AG09309 (cell line): Measurements from ENCODE around the gene NOXO1.
A peak's percentile ranks its signal among the peaks of the same experiment; 100 is the strongest.
"Not testable (repeated sequence)": the region's sequence is repeated elsewhere in the genome, so short reads cannot be mapped to it uniquely, and the experiment has no call there.

ENCODE experiments used
- DNase-seq: peaks from one replicate; pipeline ENCODE4 v3.0.0-alpha.2; 2010; ENCODE audit warnings: low read depth
- H3K4me3 ChIP-seq: 2 replicates; pipeline ENCODE4 v1.5.1; 2011; ENCODE audit warnings: mild to moderate bottlenecking, low read depth, low read length, moderate library complexity; ENCODE audit not compliant: control insufficient read depth
- TF ChIP-seq, protein P1 (sequence below): IDR thresholded peaks from 2 replicates; pipeline ENCODE4 v1.5.1; 2011; ENCODE audit warnings: mild to moderate bottlenecking, low read depth, low read length, inconsistent platforms; ENCODE audit not compliant: insufficient read depth, control insufficient read depth; ENCODE audit errors: missing control alignments

NOXO1 gene

DNA sequence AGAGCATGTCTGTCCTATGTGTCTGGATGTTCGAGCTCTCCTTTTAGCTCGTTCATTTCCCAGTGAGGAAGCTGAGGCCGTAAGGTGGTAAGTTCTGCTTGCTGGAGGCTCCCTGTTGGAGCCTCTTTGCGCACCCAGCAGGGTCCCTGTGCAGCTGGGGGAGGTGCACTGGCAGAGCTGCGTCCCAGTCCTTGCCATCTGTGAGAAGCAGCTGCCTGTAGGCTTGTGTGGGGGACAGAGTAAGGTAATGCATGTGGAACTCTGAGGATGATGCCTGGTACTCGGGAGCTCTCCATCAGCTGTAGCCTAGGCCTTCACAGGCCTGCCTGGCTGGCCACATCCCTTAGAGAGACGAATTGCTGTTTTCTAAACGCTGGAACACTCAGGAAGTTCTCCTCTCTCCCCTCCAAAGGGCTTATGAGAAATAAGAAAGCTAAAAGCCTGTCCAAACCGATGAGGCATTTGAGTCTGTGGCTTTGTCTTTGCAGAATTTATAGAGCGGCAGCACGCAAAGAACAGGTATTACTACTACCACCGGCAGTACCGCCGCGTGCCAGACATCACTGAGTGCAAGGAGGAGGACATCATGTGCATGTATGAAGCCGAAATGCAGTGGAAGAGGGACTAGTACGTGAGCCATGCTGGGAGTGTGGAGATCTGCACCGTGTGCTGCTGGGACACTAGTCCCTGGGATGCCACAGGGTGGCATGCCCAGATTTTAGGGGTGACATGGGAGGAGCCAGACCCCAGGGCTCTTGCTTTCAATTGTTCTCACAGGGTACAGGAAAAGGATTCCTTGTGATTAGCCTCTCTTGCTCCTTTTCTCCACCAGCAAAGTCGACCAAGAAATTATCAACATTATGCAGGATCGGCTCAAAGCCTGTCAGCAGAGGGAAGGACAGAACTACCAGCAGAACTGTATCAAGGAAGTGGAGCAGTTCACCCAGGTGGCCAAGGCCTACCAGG, 20.3 kb downstream of the NOXO1 start:
- H3K4me3 ChIP-seq = peak overlapping the region; percentile 81
- no peak for DNase-seq
- TF ChIP-seq, protein P1, sequence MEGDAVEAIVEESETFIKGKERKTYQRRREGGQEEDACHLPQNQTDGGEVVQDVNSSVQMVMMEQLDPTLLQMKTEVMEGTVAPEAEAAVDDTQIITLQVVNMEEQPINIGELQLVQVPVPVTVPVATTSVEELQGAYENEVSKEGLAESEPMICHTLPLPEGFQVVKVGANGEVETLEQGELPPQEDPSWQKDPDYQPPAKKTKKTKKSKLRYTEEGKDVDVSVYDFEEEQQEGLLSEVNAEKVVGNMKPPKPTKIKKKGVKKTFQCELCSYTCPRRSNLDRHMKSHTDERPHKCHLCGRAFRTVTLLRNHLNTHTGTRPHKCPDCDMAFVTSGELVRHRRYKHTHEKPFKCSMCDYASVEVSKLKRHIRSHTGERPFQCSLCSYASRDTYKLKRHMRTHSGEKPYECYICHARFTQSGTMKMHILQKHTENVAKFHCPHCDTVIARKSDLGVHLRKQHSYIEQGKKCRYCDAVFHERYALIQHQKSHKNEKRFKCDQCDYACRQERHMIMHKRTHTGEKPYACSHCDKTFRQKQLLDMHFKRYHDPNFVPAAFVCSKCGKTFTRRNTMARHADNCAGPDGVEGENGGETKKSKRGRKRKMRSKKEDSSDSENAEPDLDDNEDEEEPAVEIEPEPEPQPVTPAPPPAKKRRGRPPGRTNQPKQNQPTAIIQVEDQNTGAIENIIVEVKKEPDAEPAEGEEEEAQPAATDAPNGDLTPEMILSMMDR = no peak

DNA sequence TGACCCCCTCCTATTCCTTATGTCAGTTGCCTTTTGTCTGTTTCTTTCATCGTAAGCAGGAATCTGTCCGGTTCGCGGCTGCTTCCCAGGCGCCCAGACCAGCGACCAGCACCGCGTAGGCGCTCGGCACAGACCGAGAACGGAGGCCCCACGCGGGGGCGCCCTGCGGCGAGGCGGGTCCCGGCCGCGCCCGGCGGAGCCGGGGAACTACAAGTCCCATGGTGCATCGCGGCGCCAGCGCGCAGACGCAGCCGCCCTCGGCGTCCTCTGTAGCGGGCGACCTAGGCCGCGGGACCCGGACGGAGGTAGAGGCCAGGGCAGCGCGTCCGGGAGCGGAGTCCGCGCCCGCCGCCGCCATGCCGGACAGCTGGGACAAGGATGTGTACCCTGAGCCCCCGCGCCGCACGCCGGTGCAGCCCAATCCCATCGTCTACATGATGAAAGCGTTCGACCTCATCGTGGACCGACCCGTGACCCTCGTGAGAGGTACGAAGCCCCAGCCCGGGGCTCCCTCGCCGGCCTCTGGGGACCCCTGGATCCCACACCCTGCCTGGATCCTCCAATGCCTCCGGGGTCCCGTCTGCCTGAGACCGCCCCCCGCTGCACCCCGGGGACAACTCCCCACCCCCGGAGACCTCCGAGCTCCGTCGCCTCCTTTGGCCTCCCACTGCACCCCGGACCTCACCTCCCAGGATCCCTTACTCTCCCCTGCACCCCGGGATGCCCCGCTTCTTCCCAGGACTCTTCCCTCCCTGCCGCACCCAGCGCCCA, 21.8 kb downstream of the NOXO1 start, which contains the start of gene NDUFB10:
Gene NDUFB10 (plus strand): TSS at position 270 of the 771 bp plus-strand sequence. CDS start 87 bp downstream, at position 357.
- peak; percentile 47 for DNase-seq
- H3K4me3 ChIP-seq = peak within 1 kb of the TSS; percentile 81
- TF ChIP-seq, protein P1 = peak; percentile 35

DNA sequence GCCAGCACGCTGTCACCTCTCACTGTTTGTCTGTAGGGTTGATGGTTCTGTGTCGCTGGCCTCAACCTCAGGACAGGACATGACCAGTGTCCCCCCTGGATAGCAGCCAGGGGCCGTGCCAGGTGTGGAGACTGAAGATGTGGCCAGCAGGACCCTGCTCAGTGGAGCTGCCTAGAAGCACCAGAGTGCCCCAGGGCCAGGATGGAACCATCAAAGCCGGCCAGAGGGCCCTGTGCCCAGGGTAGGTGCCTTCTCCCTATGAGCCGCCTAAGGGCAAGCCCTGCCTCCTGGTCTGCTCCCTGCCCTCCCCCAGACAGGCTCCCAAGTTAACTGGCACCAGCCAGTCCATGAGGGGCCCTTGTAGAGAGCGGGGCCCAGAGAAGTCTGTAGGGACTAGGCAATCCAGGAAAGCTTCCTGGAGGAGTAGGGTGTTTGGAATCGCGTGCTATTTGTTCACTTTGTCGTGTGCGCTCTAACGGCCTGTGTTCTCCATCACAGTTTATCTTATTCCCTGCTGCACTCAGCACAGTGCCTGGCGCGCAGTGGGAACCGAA, 22.5 kb downstream of the NOXO1 start:
- no peak for DNase-seq
- no peak overlapping the region for H3K4me3 ChIP-seq
- TF ChIP-seq, protein P1 = no peak

DNA sequence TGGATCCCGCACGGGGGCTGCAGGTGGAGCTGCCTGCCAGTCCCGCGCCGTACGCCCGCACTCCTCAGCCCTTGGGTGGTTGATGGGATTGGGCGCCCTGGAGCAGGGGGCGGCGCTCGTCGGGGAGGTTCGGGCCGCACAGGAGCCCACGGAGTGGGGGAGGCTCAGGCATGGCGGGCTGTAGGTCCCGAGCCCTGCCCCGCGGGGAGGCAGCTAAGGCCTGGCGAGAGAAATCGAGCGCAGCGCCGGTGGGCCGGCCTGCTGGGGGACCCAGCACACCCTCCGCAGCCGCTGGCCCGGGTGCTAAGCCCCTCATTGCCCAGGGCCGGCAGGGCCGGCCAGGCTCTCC, 23.2 kb downstream of the NOXO1 start:
- H3K4me3 ChIP-seq, DNase-seq: not testable (repeated sequence)

DNA sequence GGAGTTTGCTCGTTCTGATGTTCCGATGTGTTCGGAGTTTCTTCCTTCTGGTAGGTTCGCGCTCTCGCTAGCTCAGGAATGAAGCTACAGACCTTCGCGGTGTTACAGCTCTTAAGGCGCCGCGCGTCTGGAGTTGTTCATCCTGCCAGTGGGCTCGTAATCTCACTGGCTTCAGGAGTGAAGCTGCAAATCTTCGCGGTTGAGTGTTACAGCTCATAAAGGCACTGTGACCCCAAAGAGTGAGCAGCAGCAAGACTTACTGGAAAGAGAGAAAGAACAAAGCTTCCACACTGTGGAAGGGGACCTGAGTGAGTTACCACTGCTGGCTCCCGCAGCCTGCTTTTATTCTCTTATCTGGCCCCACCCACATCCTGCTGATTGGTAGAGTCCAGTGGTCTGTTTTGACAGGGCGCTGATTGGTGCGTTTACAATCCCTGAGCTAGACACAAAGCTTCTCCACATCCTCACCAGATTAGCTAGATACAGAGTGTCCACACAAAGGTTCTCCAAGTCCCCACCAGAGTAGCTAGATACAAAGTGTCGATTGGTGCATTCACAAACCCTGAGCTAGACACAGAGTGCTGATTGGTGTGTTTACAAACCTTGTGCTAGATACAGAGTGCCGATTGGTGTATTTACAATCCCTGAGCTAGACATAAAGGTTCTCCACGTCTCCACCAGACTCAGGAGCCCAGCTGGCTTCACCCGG, 23.7 kb downstream of the NOXO1 start:
- not testable (repeated sequence) for DNase-seq, H3K4me3 ChIP-seq

DNA sequence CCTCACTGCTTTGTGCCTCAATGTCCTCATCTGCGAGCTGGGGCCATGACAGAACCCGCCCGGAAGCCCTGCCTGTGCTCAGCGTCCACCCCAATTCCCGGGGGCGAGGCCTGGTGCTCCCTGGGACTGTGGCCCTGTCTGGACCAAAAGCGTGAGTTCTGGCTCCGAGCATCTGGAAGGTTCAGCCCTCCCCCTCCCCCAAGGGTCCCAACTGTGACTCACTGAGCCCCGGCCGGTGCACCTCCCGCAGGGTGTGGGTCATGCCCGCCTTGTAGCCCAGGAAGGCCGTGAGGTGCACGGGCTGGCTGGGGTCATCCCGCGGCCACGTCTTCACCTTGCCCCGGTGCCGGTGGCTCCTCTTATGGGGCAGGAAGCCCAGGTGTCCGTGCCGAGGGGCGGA, 27.5 kb downstream of the NOXO1 start:
- no peak for DNase-seq
- TF ChIP-seq, protein P1 = no peak
- H3K4me3 ChIP-seq = no peak overlapping the region

DNA sequence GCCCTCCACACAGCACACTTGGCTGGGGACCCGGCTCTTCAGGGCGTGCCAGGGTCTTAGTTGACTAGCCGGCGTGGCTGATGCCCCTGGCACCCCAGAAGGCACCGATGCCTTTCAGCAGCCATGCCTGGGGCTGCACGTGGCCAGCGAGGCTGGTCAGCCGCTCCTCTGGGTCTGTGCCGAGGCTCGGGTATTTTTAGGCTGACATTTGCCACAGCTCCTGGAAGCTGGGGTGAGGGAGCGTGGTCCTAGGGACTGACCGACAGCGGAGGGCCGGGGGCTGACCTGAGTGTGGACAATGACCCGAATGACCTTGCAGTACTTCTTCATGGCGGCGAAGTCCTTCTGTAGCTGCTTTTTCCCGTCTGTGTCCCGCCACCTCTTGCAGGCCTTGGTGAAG, 30.7 kb downstream of the NOXO1 start:
- TF ChIP-seq, protein P1 = no peak
- H3K4me3 ChIP-seq = no peak overlapping the region

More for the DNA sequence above, 30.7 kb downstream of the NOXO1 start:
- DNase-seq = no peak
